ENCODE results near the gene ME1.

Gene ME1

DNA sequence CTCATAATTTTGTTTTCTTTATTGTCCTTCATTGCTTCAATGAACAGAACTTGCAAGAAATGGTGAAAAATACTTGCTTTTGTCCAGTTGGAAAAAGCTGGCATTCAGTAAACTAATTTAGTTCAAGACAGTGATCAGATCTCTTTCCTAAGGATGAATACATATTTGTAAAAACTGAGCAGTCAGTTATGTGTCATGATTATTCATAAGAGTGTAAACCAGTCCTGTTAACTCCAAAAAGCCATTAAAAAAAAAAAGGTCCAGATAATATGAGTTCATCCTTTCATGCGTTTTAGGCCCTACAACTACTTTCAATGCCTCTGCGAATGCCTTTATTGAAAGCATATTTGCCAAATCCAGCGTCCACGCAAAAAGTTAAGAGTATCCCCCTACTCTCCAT lies 238.4 kb downstream of the ME1 start:
- TF ChIP-seq FOXP2 (optimal IDR thresholded peaks at IDR 0.05; ENCODE audit: borderline replicate concordance, extremely low read depth, extremely low read length, insufficient read depth) (no peak), SIN3A (IDR thresholded peaks at IDR 0.05; ENCODE audit: borderline replicate concordance, insufficient read depth, low read length) (no peak), POLR2AphosphoS5 (IDR thresholded peaks at IDR 0.05; ENCODE audit: low read depth, low read length) (no peak), REST (IDR thresholded peaks at IDR 0.05; ENCODE audit: insufficient read depth in 1 of 2, low read depth in 2 of 2, low read length in 2 of 2) (no peak), TAF1 (IDR thresholded peaks at IDR 0.05; ENCODE audit: borderline replicate concordance, insufficient read depth, low read length) (no peak)

- TF ChIP-seq TAF1 (IDR thresholded peaks at IDR 0.05; ENCODE audit: borderline replicate concordance, insufficient read depth, low read length): no peak
- TF ChIP-seq POLR2AphosphoS5 (IDR thresholded peaks at IDR 0.05; ENCODE audit: low read depth, low read length): no peak
- no peak for TF ChIP-seq SIN3A (IDR thresholded peaks at IDR 0.05; ENCODE audit: borderline replicate concordance, insufficient read depth, low read length)
- TF ChIP-seq FOXP2 (optimal IDR thresholded peaks at IDR 0.05; ENCODE audit: borderline replicate concordance, extremely low read depth, extremely low read length, insufficient read depth): no peak
- no peak for TF ChIP-seq REST (IDR thresholded peaks at IDR 0.05; ENCODE audit: insufficient read depth in 1 of 2, low read depth in 2 of 2, low read length in 2 of 2)
Observed at GRCh38 chr6:83190626-83191025, 240.2 kb downstream of the ME1 start.

- TF ChIP-seq FOXP2 (optimal IDR thresholded peaks at IDR 0.05; ENCODE audit: borderline replicate concordance, extremely low read depth, extremely low read length, insufficient read depth) (no peak), POLR2AphosphoS5 (IDR thresholded peaks at IDR 0.05; ENCODE audit: low read depth, low read length) (no peak), TAF1 (IDR thresholded peaks at IDR 0.05; ENCODE audit: borderline replicate concordance, insufficient read depth, low read length) (no peak), REST (IDR thresholded peaks at IDR 0.05; ENCODE audit: insufficient read depth in 1 of 2, low read depth in 2 of 2, low read length in 2 of 2) (no peak), SIN3A (IDR thresholded peaks at IDR 0.05; ENCODE audit: borderline replicate concordance, insufficient read depth, low read length) (no peak)
Observed at GRCh38 chr6:83188501-83188900, 242.3 kb downstream of the ME1 start.

GRCh38 chr6:83185096-83185495 lies 245.8 kb downstream of the ME1 start:
- no peak for TF ChIP-seq FOXP2 (optimal IDR thresholded peaks at IDR 0.05; ENCODE audit: borderline replicate concordance, extremely low read depth, extremely low read length, insufficient read depth)
- no peak for TF ChIP-seq SIN3A (IDR thresholded peaks at IDR 0.05; ENCODE audit: borderline replicate concordance, insufficient read depth, low read length)
- TF ChIP-seq POLR2AphosphoS5 (IDR thresholded peaks at IDR 0.05; ENCODE audit: low read depth, low read length): no peak
- TF ChIP-seq TAF1 (IDR thresholded peaks at IDR 0.05; ENCODE audit: borderline replicate concordance, insufficient read depth, low read length): no peak
- no peak for TF ChIP-seq REST (IDR thresholded peaks at IDR 0.05; ENCODE audit: insufficient read depth in 1 of 2, low read depth in 2 of 2, low read length in 2 of 2)
